Ovary (tissue), 3 donors: Measurements from ENCODE around the gene SPEG.

ENCODE experiments used
- EP300 ChIP-seq: sonication (generic); formaldehyde crosslinking; IDR thresholded peaks from one replicate; pipeline ENCODE4 v1.6.1; 2017; ENCODE audit warnings: antibody characterized with exemption
- POLR2A ChIP-seq: fragments of 450-650 bp; IDR thresholded peaks from one replicate; pipeline ENCODE4 v1.6.1; 2017; ENCODE audit warnings: antibody characterized with exemption, mild to moderate bottlenecking, moderate library complexity
- TF ChIP-seq, protein P1 (sequence below), 3 donors: fragments of 450-650 bp in 2 of 3; fragments of 200-600 bp in 1 of 3; IDR thresholded peaks; one replicate each; pipeline versions ENCODE4 v1.5.1 to v1.8.0; 2016 to 2022; ENCODE audit warnings: antibody characterized with exemption in 3 of 3, mild to moderate bottlenecking in 1 of 3
- donor health status: DM: no; HTN: no; CAD: no.

DNA sequence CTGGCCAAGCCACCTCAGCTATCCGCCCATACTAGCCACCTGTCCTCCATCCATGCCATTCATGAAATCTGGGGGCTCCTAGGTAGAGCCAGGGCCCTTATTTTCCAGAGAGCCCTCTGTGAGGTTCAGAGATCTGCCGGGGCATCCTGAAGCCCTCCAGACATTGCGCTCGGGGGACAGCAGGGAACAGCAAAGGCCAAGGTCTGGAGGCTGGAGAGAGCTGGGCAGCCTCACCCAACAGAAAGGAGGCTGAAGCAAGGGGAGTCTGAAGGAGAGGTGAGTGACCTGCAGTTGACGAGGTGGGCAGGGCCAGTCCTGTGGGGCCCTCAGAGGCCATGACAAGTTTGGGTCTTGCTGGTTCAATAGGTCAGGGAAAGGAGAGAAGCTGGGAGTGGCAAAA is 25.0 kb upstream of the SPEG start:
- TF ChIP-seq, protein P1, sequence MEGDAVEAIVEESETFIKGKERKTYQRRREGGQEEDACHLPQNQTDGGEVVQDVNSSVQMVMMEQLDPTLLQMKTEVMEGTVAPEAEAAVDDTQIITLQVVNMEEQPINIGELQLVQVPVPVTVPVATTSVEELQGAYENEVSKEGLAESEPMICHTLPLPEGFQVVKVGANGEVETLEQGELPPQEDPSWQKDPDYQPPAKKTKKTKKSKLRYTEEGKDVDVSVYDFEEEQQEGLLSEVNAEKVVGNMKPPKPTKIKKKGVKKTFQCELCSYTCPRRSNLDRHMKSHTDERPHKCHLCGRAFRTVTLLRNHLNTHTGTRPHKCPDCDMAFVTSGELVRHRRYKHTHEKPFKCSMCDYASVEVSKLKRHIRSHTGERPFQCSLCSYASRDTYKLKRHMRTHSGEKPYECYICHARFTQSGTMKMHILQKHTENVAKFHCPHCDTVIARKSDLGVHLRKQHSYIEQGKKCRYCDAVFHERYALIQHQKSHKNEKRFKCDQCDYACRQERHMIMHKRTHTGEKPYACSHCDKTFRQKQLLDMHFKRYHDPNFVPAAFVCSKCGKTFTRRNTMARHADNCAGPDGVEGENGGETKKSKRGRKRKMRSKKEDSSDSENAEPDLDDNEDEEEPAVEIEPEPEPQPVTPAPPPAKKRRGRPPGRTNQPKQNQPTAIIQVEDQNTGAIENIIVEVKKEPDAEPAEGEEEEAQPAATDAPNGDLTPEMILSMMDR (IDR thresholded peaks at IDR 0.05), result no peak
- no peak for TF ChIP-seq POLR2A
- no peak for TF ChIP-seq EP300
